Fibroblast of lung (primary cell): Measurements from ENCODE around the gene NTSR1. TPM values are rescaled to one million over a fixed set of nuclear protein-coding genes. Genes with fewer than 3 reads are reported as not detected.

Source experiments
- DNase-seq, 2 donors: peaks; one replicate each; pipeline versions ENCODE4 v3.0.0 to v3.0.0-alpha.2; 2010; ENCODE audit warnings: low read depth in 2 of 2
- H2AFZ ChIP-seq: 2 replicates; pipeline ENCODE4 v1.5.1; 2012; ENCODE audit warnings: low read length, control low read depth, inconsistent platforms
- H3K27ac ChIP-seq: 2 replicates; pipeline ENCODE4 v1.5.1; 2011; ENCODE audit warnings: low read length, control low read depth; ENCODE audit not compliant: insufficient read depth
- H3K27me3 ChIP-seq: 2 replicates; pipeline ENCODE4 v1.5.1; 2011; ENCODE audit warnings: mild to moderate bottlenecking, low read length; ENCODE audit not compliant: control insufficient read depth, insufficient read depth
- H3K36me3 ChIP-seq: 2 replicates; pipeline ENCODE4 v1.5.1; 2011; ENCODE audit warnings: low read length; ENCODE audit not compliant: control insufficient read depth, insufficient read depth
- H3K4me1 ChIP-seq: 2 replicates; pipeline ENCODE4 v1.5.1; 2011; ENCODE audit warnings: low read length; ENCODE audit not compliant: control insufficient read depth, insufficient read depth; ENCODE audit errors: extremely low read depth
- H3K4me2 ChIP-seq: 2 replicates; pipeline ENCODE4 v1.5.1; 2011; ENCODE audit warnings: low read length, control low read depth; ENCODE audit not compliant: insufficient read depth; ENCODE audit errors: extremely low read depth
- H3K4me3 ChIP-seq, 4 experiments: fragments of 200-600 bp in 1 of 4; sonication (generic) in 1 of 4; replicated peaks in 1 of 4; 2 replicates each; pipeline ENCODE4 v1.5.1; 2011 to 2016; ENCODE audit warnings: low read length in 4 of 4, low read depth in 3 of 4, mild to moderate bottlenecking in 3 of 4, control low read depth in 2 of 4, inconsistent platforms in 1 of 4, mixed read lengths in 1 of 4; ENCODE audit not compliant: insufficient read depth in 1 of 4; ENCODE audit errors: control extremely low read depth in 1 of 4
- H3K79me2 ChIP-seq: 2 replicates; pipeline ENCODE4 v1.5.1; 2012; ENCODE audit warnings: mild to moderate bottlenecking, low read length, inconsistent platforms; ENCODE audit not compliant: control insufficient read depth, insufficient read depth
- H3K9ac ChIP-seq: 2 replicates; pipeline ENCODE4 v1.5.1; 2011; ENCODE audit warnings: mild to moderate bottlenecking, low read length, control low read depth; ENCODE audit not compliant: insufficient read depth
- H3K9me3 ChIP-seq: 2 replicates; pipeline ENCODE4 v1.5.1; 2012; ENCODE audit warnings: low read depth, low read length; ENCODE audit not compliant: control insufficient read depth, insufficient read depth
- H4K20me1 ChIP-seq: 2 replicates; pipeline ENCODE4 v1.5.1; 2011; ENCODE audit warnings: low read length; ENCODE audit not compliant: control insufficient read depth, insufficient read depth; ENCODE audit errors: extremely low read depth
- EZH2 ChIP-seq: IDR thresholded peaks from 2 replicates; pipeline ENCODE4 v1.5.1; 2012; ENCODE audit warnings: low read length, control low read depth, mild to moderate bottlenecking; ENCODE audit errors: missing control alignments
- polyA plus RNA-seq, 2 donors: library from polyadenylated mRNA; depleted of rRNA in 1 of 2; stranded (reverse) in 1 of 2; unstranded in 1 of 2; fragments of >200 nt; gene quantifications; 2 replicates each; pipeline ENCODE4 v1.2.1, GENCODE V29; 2011 to 2012; ENCODE audit warnings: missing spikeins in 1 of 2
- total RNA-seq: library from RNA; depleted of rRNA; stranded (reverse); fragments of >200 nt; gene quantifications from 2 replicates; pipeline ENCODE4 v1.2.1, GENCODE V29; 2014
- TF ChIP-seq, protein P1 (sequence below), 2 donors: IDR thresholded peaks in 1 of 2; conservative IDR thresholded peaks in 1 of 2; 1 replicate in 1 of 2; 2 replicates in 1 of 2; pipeline ENCODE4 v1.5.1; 2011 to 2012; ENCODE audit warnings: low read length in 2 of 2, control low read depth in 1 of 2, inconsistent platforms in 1 of 2, low read depth in 1 of 2, mild to moderate bottlenecking in 1 of 2

NTSR1 gene
- total and polyA plus RNA-seq, 2 donors (not counting 1 experiment from before 2014, with no cell fraction given): 0.05 to 0.33 TPM

DNA sequence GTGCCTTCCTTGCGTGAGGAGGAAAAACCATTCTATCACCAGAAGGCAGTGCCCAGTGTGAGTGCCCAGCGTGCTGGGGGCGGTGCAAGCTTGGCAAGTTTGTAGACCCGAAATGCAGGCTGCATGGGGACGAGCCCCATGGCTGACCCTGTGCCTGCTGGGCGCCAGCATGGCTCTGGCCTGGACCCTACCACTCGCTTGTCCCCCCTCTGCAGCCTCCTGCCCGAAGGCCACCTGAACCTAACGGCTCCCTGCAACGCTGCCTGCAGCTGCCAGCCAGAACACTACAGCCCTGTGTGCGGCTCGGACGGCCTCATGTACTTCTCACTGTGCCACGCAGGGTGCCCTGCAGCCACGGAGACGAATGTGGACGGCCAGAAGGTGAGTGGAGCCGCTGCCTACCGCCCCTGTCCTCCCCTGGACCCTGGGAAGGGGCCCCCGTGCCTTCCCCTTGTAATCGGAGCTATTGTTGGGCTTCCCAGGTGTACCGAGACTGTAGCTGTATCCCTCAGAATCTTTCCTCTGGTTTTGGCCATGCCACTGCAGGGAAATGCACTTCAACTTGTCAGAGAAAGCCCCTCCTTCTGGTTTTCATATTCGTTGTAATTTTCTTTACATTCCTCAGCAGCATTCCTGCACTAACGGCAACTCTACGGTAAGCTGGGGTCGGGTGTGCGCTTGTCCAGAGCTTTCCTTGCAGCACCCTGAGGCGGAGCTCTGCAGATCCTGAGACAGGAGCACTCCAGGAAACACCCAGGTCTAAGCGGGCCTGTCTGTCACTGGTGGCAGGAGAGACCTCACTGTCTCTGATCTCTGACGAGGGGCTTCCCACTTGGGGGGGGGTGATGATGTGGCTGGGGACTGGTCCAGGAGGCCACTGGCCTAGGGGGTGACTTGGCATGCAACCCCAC, 40.9 kb upstream of the NTSR1 start:
- Histone ChIP-seq H3K27ac (no peak overlapping the region), H3K9ac (no peak overlapping the region), H3K4me2 (no peak overlapping the region), H3K79me2 (no peaks in the 10 kb centered on the region), H3K27me3 (no peaks in the 10 kb centered on the region), H3K9me3 (no peaks in the 10 kb centered on the region), H3K4me3 (no peak overlapping the region), H3K36me3 (no peaks in the 10 kb centered on the region), H4K20me1 (no peaks in the 10 kb centered on the region), H2AFZ (no peak overlapping the region), H3K4me1 (no peaks in the 10 kb centered on the region)
- TF ChIP-seq, protein P1, sequence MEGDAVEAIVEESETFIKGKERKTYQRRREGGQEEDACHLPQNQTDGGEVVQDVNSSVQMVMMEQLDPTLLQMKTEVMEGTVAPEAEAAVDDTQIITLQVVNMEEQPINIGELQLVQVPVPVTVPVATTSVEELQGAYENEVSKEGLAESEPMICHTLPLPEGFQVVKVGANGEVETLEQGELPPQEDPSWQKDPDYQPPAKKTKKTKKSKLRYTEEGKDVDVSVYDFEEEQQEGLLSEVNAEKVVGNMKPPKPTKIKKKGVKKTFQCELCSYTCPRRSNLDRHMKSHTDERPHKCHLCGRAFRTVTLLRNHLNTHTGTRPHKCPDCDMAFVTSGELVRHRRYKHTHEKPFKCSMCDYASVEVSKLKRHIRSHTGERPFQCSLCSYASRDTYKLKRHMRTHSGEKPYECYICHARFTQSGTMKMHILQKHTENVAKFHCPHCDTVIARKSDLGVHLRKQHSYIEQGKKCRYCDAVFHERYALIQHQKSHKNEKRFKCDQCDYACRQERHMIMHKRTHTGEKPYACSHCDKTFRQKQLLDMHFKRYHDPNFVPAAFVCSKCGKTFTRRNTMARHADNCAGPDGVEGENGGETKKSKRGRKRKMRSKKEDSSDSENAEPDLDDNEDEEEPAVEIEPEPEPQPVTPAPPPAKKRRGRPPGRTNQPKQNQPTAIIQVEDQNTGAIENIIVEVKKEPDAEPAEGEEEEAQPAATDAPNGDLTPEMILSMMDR (conservative IDR thresholded peaks at IDR 0.05 in 1 of 2, IDR thresholded peaks at IDR 0.05 in 1 of 2; ENCODE audit: low read depth in 1 of 2, low read length in 2 of 2): no peak
- TF ChIP-seq EZH2: no peak
- DNase-seq: no peak

DNA sequence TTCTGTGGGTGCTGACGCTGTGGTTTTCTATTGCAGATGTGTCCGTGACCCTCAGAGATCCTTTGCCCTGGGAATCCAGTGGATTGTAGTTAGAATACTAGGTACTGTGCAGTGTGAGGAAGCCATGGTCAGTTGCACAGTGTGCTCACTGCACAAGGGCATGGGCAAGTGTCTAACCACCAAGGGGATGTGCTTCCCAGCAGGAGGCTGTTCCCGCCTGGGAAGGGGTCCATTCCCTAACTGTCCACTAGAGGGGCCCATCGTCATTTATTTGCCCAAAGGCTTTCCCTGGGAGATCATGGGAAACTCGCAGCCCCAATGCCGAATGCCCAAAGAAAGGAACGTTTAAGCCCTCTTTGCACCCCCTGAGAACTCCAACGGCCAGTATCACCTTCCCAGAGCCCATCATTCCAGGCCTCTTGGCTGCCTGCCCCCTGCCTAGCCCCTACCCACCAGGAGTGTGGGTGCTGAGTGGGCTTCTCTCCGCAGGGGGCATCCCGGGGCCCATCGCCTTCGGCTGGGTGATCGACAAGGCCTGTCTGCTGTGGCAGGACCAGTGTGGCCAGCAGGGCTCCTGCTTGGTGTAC, 40.1 kb upstream of the NTSR1 start:
- Histone ChIP-seq H4K20me1 (no peaks in the 10 kb centered on the region), H3K4me2 (no peak overlapping the region), H3K27me3 (no peaks in the 10 kb centered on the region), H3K36me3 (no peaks in the 10 kb centered on the region), H3K9ac (no peak overlapping the region), H3K4me3 (no peak overlapping the region), H3K4me1 (no peaks in the 10 kb centered on the region), H2AFZ (no peak overlapping the region), H3K79me2 (no peaks in the 10 kb centered on the region), H3K9me3 (no peaks in the 10 kb centered on the region), H3K27ac (no peak overlapping the region)
- TF ChIP-seq EZH2: no peak
- TF ChIP-seq, protein P1 (conservative IDR thresholded peaks at IDR 0.05 in 1 of 2, IDR thresholded peaks at IDR 0.05 in 1 of 2; ENCODE audit: low read depth in 1 of 2, low read length in 2 of 2): peak; percentile 88 to 91
- DNase-seq: peak; percentile 49 to 81

DNA sequence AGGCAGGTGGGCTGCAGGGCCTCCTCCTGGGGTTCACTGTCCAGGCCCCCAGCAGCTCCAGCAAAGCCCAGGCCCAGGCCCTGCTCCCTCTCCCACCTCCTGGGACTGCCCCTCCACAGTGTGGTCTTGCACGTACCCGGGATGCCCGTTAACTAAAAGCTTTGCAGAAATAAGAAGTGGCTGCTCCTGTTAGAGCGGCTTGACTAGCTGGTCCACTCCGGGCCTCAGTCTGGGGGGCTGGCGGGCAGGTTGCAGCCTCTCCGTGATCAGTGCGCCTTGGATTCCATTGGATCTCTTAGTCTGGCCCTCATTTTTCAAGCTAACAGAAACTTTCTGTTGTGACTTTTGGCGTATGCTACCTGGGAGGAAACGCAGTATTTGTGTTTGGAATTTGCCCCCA, 39.4 kb upstream of the NTSR1 start:
- Histone ChIP-seq H3K9ac (no peak overlapping the region), H3K27ac (no peak overlapping the region), H2AFZ (no peak overlapping the region), H3K4me3 (no peak overlapping the region), H4K20me1 (no peaks in the 10 kb centered on the region), H3K36me3 (no peaks in the 10 kb centered on the region), H3K9me3 (no peaks in the 10 kb centered on the region), H3K79me2 (no peaks in the 10 kb centered on the region), H3K4me1 (no peaks in the 10 kb centered on the region), H3K27me3 (no peaks in the 10 kb centered on the region), H3K4me2 (no peak overlapping the region)
- DNase-seq: no peak
- no peak for TF ChIP-seq EZH2
- TF ChIP-seq, protein P1 (conservative IDR thresholded peaks at IDR 0.05 in 1 of 2, IDR thresholded peaks at IDR 0.05 in 1 of 2; ENCODE audit: low read depth in 1 of 2, low read length in 2 of 2): no peak
